Measurements from ENCODE around the gene ARHGEF10L.

The ARHGEF10L gene

DNA sequence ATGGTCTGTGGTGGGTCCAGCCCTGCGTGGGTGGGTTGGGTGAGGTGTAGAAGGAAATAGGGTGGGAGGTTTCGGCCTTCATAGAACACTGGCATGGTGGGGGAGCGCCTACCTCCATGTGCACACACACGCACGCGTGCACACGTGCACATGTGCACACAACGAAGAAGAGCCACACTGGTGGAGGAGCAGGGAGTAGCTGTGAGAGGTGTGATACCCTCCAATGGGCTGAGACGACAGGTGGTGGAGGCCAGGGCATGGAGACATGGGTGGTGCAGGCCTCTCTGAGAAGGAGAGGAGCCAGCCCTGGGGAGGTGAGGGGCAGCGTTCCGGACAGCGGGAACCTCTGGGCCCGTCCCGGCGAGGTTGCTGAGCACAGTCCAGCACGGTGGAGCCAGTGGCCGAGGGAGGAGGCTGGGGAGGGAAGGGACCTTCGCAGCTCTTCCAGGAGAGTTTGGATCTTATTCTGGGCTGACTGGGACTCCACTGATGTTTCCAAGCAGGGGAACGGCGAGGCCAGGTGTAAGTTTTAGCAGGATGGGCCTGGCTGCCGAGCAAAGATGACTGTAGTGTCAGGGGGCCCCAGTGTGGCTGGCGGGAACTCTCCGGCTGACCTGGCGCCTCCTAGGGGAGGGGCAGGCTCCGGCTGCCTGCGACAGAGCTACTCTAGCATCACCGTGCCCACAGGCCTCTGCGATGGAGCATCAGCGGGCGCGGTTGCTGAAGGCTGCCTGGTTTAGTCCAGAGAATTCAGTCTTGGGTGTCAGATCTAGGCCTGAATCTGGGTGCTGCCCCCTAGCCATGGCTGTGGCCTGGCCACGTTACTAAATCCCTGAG lies 107.2 kb downstream of the ARHGEF10L start:
- Histone ChIP-seq H3K27ac (ENCODE audit: low read depth, low read length) (no peak overlapping the region), H3K9ac (ENCODE audit: low read length) (no peak overlapping the region), H3K27me3 (ENCODE audit: control insufficient read depth, insufficient read depth, low read length) (no peaks in the 10 kb centered on the region), H3K4me1 (ENCODE audit: control insufficient read depth, insufficient read depth, low read length) (no peaks in the 10 kb centered on the region), H3K4me3 (ENCODE audit: low read length) (no peak overlapping the region), H3K36me3 (ENCODE audit: control insufficient read depth, insufficient read depth, low read length) (peaks cover 28% of the 10 kb centered on the region)

DNA sequence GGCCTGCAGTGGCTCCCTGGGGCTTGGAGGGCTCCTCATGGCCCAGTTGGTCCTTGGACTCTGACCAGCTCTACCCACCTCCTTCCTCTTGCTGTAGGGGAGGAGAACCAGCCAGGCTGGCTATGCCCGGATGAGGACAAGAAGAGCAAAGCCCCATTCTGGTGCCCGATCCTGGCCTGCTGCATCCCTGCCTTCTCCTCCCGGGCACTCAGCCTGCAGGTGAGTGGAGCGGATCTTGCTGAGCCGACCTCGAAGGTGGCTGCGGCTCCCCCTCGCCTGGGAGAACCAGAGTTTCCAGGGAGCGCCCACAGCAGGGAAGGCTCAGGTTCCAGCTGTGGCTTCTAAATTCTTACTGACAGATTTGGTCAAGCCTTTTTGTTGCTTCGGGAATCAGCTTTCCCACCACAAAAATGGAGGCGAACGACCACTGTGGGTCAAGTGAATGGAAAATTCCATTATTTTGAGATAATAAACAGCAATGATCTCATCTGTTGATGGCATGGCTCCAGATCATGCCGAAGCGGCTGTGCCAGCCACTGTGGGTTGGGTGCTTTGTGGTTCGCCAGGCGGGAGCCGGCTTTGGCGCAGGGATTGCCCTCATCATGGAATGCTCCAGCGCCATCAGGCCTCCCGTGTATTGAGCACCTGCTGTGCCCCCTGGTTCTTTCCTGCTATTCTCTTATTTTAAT lies 109.1 kb downstream of the ARHGEF10L start:
- H3K36me3 ChIP-seq (ENCODE audit: control insufficient read depth, insufficient read depth, low read length): peaks cover 29% of the 10 kb centered on the region

DNA sequence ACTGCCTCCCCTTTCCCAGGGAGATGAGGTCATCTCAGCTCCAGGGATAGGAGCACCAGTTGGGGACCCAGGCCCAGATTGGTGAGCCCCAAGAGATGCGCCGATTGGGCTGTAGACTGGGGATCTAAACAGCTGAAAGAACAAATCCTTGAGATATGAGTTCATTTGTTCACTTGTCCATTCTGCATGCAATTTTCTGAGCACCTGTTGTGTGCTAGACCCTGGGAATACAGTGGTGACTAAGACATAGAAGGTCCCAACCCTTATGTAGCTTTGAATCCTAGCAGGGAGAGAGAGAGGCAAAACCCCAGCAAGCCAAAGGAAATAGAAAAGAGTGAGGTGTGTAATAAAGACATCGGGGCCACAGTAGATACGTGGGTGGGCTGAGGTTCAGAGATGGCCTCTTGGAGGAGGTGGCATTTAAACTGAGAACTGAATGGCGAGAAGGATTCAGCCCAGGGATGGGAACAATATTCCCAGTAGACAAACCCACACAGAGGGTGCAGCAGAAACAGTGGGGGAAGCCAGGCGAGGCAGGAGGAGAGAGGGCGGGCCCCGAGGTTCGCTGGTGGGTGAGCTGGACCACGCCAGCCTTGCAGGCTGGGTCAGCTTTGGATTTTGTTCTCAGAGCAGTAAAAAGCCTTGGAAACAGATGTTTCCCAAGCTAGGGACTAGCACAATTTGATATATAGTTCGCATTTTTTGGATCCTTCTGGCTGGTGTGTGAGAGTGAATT lies 110.0 kb downstream of the ARHGEF10L start:
- H3K27me3 ChIP-seq (ENCODE audit: control insufficient read depth, insufficient read depth, low read length): no peaks in the 10 kb centered on the region
- no peak overlapping the region for H3K9ac ChIP-seq (ENCODE audit: low read length)
- no peaks in the 10 kb centered on the region for H3K4me1 ChIP-seq (ENCODE audit: control insufficient read depth, insufficient read depth, low read length)
- H3K27ac ChIP-seq (ENCODE audit: low read depth, low read length): no peak overlapping the region
- no peak overlapping the region for H3K4me3 ChIP-seq (ENCODE audit: low read length)
- peaks cover 31% of the 10 kb centered on the region for H3K36me3 ChIP-seq (ENCODE audit: control insufficient read depth, insufficient read depth, low read length)

More for the DNA sequence above, 109.1 kb downstream of the ARHGEF10L start:
- Histone ChIP-seq H3K27me3 (ENCODE audit: control insufficient read depth, insufficient read depth, low read length) (no peaks in the 10 kb centered on the region), H3K4me1 (ENCODE audit: control insufficient read depth, insufficient read depth, low read length) (no peaks in the 10 kb centered on the region), H3K4me3 (ENCODE audit: low read length) (no peak overlapping the region), H3K9ac (ENCODE audit: low read length) (no peak overlapping the region), H3K27ac (ENCODE audit: low read depth, low read length) (no peak overlapping the region)

DNA sequence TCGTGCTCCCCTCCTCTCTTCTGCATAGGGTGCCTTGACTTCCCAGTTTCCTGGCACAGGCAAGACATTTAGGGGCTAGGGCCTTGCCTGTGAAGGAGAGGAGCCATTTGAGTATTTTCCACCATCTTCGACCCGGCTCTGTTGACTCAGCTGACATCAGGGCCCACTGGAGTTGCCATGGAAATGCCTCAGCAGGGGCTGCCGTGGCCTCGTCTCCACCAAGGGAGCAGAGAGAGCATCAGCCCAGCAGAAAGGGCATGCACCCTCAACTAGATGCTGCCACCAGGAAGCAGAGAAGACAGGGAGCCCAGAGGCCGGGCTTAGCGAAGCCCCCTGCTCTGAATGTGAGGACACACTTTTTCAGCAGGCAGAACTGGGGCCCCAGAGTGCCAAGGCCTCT lies 113.8 kb downstream of the ARHGEF10L start:
- Histone ChIP-seq H3K36me3 (ENCODE audit: control insufficient read depth, insufficient read depth, low read length) (peaks cover 41% of the 10 kb centered on the region), H3K4me3 (ENCODE audit: low read length) (no peak overlapping the region), H3K27ac (ENCODE audit: low read depth, low read length) (no peak overlapping the region), H3K4me1 (ENCODE audit: control insufficient read depth, insufficient read depth, low read length) (no peaks in the 10 kb centered on the region), H3K9ac (ENCODE audit: low read length) (no peak overlapping the region), H3K27me3 (ENCODE audit: control insufficient read depth, insufficient read depth, low read length) (no peaks in the 10 kb centered on the region)

DNA sequence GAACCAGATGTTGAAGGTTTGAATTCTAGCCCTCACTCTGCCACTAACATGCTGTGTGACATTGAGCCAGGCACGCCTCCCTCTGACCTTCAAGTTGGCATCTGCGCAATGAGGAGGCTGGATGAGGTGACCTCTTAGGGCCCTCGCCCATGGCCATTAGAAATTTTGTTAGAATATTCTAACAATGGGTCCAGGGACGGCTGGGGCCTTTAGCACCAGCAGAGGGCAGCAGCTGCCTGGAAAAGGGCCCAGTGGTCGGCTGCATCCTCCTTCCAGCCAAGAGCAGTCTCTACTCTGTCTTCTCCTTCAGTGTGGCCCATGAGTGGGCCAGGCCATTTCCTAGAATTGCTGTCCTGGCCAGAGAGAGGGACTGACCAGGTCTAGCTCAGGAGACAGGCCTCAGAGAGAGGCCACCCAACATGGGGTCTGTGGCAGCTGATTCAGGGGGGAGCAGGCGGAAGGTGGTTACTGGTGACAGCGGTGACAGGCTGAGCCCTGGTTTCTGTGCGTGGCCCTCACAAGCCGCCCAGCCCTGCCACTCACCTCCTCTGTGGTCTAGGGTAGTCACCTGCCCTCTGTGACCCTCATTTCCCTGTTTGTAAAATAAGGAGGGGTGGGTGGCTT lies 114.3 kb downstream of the ARHGEF10L start:
- no peak overlapping the region for H3K4me3 ChIP-seq (ENCODE audit: low read length)
- no peak overlapping the region for H3K9ac ChIP-seq (ENCODE audit: low read length)
- no peaks in the 10 kb centered on the region for H3K4me1 ChIP-seq (ENCODE audit: control insufficient read depth, insufficient read depth, low read length)
- peaks cover 36% of the 10 kb centered on the region for H3K36me3 ChIP-seq (ENCODE audit: control insufficient read depth, insufficient read depth, low read length)
- H3K27ac ChIP-seq (ENCODE audit: low read depth, low read length): no peak overlapping the region
- no peaks in the 10 kb centered on the region for H3K27me3 ChIP-seq (ENCODE audit: control insufficient read depth, insufficient read depth, low read length)

DNA sequence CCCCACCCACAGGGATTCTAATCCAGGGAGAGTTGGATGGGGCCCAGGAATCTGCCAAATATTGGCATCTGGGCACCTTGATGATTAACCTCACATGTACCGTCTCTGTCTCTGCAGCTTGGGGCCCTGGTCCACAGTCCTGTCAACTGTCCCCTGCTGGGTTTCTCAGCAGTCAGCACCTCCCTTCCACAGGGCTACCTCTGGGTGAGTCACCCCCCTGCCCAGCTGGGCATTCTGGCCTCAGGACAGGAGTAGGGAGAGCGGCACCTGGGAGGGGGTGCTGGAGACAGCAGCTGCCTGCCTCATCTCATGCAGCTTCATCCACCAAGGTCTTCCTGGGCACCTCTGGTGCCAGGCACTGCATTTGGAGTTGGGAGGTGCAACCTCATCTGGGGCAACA lies 115.0 kb downstream of the ARHGEF10L start:
- H3K9ac ChIP-seq (ENCODE audit: low read length): no peak overlapping the region
- peaks cover 34% of the 10 kb centered on the region for H3K36me3 ChIP-seq (ENCODE audit: control insufficient read depth, insufficient read depth, low read length)
- H3K27ac ChIP-seq (ENCODE audit: low read depth, low read length): no peak overlapping the region

DNA sequence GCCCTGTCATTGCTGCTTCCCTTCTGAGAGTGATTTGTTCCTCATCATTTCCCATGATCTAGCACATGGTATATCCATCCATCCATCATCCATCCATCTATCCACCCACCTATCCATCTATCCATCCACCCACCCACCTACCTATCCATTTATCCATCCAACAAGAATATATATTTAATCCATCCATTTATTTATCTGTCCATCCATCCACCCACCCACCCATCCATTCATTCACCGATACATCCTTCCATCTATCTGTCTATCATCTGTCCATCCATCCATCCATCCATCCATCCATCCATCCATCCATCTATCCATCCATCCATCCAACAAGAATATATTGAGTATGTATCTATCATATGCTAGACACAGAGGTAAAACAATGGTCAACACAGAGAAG lies 115.7 kb downstream of the ARHGEF10L start:
- H3K4me3 ChIP-seq (ENCODE audit: low read length): no peak overlapping the region
- H3K9ac ChIP-seq (ENCODE audit: low read length): no peak overlapping the region
- H3K27ac ChIP-seq (ENCODE audit: low read depth, low read length): no peak overlapping the region
- no peaks in the 10 kb centered on the region for H3K27me3 ChIP-seq (ENCODE audit: control insufficient read depth, insufficient read depth, low read length)
- peaks cover 32% of the 10 kb centered on the region for H3K36me3 ChIP-seq (ENCODE audit: control insufficient read depth, insufficient read depth, low read length)
- H3K4me1 ChIP-seq (ENCODE audit: control insufficient read depth, insufficient read depth, low read length): no peaks in the 10 kb centered on the region

More for the DNA sequence above, 115.0 kb downstream of the ARHGEF10L start:
- Histone ChIP-seq H3K4me1 (ENCODE audit: control insufficient read depth, insufficient read depth, low read length) (no peaks in the 10 kb centered on the region), H3K4me3 (ENCODE audit: low read length) (no peak overlapping the region), H3K27me3 (ENCODE audit: control insufficient read depth, insufficient read depth, low read length) (no peaks in the 10 kb centered on the region)

DNA sequence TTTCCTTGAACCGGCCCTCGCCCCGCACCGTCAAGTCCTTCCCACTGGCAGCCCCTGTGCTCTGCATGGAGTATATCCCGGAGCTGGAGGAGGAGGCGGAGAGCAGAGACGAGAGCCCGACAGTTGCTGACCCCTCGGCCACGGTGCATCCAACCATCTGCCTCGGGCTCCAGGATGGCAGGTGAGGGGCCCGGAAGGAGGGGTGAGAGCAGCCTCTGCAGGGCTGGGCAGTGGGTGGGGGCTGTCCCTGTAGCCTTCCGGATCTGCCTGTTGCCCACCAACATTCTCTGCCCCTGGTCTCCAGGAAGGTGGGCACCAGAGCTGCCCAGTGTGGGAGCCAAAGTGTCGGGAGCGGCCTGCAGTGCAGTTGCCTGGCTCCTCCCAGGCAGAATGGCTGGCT lies 116.4 kb downstream of the ARHGEF10L start:
- Histone ChIP-seq H3K9ac (ENCODE audit: low read length) (no peak overlapping the region), H3K4me1 (ENCODE audit: control insufficient read depth, insufficient read depth, low read length) (no peaks in the 10 kb centered on the region), H3K27ac (ENCODE audit: low read depth, low read length) (no peak overlapping the region), H3K27me3 (ENCODE audit: control insufficient read depth, insufficient read depth, low read length) (no peaks in the 10 kb centered on the region), H3K4me3 (ENCODE audit: low read length) (no peak overlapping the region), H3K36me3 (ENCODE audit: control insufficient read depth, insufficient read depth, low read length) (peaks cover 38% of the 10 kb centered on the region)

DNA sequence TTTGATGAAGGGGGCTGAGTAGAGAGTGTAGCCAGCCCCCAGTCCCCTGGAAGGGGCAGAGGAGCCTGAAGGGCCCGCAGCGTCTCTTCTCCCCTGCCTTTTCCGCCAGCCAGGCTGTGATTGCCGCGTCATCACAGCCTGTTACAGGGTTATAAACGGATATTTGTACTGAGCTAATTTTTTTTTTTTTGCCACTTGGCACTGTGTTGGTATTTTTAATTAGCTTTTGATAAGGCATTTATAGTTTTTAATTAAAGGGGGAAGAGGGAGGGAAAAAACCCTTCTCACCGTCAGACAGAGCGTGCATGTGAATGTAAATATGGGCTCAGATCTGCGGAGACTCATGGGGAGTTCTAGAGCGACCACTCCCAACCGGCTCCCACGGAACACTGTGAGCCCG lies 117.9 kb downstream of the ARHGEF10L start:
- H3K9ac ChIP-seq (ENCODE audit: low read length): no peak overlapping the region
- no peak overlapping the region for H3K27ac ChIP-seq (ENCODE audit: low read depth, low read length)
- no peaks in the 10 kb centered on the region for H3K4me1 ChIP-seq (ENCODE audit: control insufficient read depth, insufficient read depth, low read length)
- H3K27me3 ChIP-seq (ENCODE audit: control insufficient read depth, insufficient read depth, low read length): no peaks in the 10 kb centered on the region
- H3K36me3 ChIP-seq (ENCODE audit: control insufficient read depth, insufficient read depth, low read length): peaks cover 45% of the 10 kb centered on the region
- no peak overlapping the region for H3K4me3 ChIP-seq (ENCODE audit: low read length)

DNA sequence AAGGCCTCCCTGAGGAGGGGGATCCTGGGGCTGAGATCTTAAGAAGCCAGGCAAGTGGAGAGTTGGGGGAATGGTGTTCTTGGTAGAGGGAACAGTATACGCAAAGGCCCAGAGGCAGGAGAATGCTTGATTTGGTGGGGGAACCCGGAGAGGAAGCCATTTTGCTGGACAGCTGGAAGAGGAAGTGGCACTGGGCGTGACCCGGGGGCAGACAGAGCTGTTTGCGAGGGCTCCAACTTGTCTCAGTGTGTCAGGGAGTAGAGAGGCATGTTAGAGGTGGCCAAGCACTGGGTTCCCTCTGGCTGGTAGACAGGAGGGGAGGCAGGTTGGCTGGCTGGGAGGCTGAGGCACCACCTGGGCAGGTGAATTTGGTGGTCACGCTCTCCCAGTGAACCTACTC lies 119.3 kb downstream of the ARHGEF10L start:
- Histone ChIP-seq H3K27me3 (ENCODE audit: control insufficient read depth, insufficient read depth, low read length) (no peaks in the 10 kb centered on the region), H3K27ac (ENCODE audit: low read depth, low read length) (no peak overlapping the region), H3K4me1 (ENCODE audit: control insufficient read depth, insufficient read depth, low read length) (no peaks in the 10 kb centered on the region), H3K9ac (ENCODE audit: low read length) (no peak overlapping the region), H3K36me3 (ENCODE audit: control insufficient read depth, insufficient read depth, low read length) (peaks cover 40% of the 10 kb centered on the region), H3K4me3 (ENCODE audit: low read length) (no peak overlapping the region)

DNA sequence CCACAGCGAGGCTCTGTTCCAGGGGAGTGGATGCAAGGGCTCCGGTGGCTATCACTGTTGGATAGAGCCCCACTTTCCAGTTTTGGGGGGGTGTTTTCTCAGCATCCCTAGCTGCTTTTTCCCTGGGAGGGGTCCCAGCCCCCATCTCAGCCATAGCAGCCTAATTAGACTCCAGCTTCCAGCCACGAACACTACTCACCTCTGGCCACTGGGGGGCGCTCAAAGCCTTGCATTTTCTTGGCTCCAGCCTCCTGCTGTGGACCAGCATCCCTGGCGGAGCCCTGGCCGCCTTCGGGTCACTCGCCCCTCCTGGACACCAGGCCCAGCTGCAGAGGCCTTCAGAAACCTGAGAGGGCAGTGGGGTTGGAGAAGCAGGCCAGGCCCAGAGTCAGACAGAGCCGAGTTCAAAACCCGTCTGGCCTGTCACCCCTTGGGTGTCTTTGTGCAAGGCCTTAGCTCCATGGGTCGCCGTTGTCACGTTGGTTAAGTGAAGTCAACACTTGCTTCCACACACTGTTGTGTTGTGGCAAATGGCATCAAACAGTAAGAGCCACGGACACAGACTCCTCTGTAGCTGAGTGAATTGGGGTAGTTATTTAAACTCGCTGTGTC lies 122.2 kb downstream of the ARHGEF10L start:
- Histone ChIP-seq H3K27ac (ENCODE audit: low read depth, low read length) (no peak overlapping the region), H3K4me1 (ENCODE audit: control insufficient read depth, insufficient read depth, low read length) (no peaks in the 10 kb centered on the region), H3K36me3 (ENCODE audit: control insufficient read depth, insufficient read depth, low read length) (peaks cover 51% of the 10 kb centered on the region), H3K4me3 (ENCODE audit: low read length) (no peak overlapping the region), H3K27me3 (ENCODE audit: control insufficient read depth, insufficient read depth, low read length) (no peaks in the 10 kb centered on the region), H3K9ac (ENCODE audit: low read length) (no peak overlapping the region)

DNA sequence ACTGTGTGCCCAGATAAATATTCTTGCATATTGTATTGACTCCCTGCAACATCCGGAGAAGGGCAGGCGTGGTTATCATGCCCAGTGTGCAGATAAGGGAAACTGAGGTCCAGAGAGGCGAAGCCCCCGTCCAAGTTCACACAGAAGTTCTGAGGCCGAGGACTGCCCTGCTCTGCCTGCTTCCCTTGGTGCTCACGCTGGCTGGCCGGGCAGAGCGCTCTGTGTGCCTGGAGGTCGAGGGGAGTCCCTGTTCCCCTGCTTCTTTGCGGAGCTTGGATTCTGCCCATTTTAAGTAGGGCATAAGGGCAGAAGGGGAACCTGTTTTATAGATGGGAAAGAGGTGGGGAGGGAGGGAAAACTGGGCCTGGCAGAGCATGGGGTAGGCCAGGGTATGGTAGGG lies 122.8 kb downstream of the ARHGEF10L start:
- no peaks in the 10 kb centered on the region for H3K4me1 ChIP-seq (ENCODE audit: control insufficient read depth, insufficient read depth, low read length)
- no peak overlapping the region for H3K27ac ChIP-seq (ENCODE audit: low read depth, low read length)
- no peak overlapping the region for H3K4me3 ChIP-seq (ENCODE audit: low read length)
- no peaks in the 10 kb centered on the region for H3K27me3 ChIP-seq (ENCODE audit: control insufficient read depth, insufficient read depth, low read length)
- no peak overlapping the region for H3K9ac ChIP-seq (ENCODE audit: low read length)
- peaks cover 47% of the 10 kb centered on the region for H3K36me3 ChIP-seq (ENCODE audit: control insufficient read depth, insufficient read depth, low read length)
